HG03565 (cell line): ENCODE data around the gene TSPY1.
"Not testable (repeated sequence)": the region's sequence is repeated elsewhere in the genome, so short reads cannot be mapped to it uniquely, and the experiment has no call there.

Experiments
- ATAC-seq: cut with Tn5 transposase; IDR thresholded peaks from one replicate; pipeline ENCODE4 v1.9.1; 2021; ENCODE audit warnings: mild to moderate bottlenecking, moderate library complexity; ENCODE audit not compliant: unreplicated experiment

Gene TSPY1, protein sequence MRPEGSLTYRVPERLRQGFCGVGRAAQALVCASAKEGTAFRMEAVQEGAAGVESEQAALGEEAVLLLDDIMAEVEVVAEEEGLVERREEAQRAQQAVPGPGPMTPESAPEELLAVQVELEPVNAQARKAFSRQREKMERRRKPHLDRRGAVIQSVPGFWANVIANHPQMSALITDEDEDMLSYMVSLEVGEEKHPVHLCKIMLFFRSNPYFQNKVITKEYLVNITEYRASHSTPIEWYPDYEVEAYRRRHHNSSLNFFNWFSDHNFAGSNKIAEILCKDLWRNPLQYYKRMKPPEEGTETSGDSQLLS

GRCh38 chrY:9466655-9467054, at the start of gene TSPY1:
Gene TSPY1, plus strand, starts transcription at chrY:9466955. Its CDS starts 46 bp downstream, at chrY:9467001.
- ATAC-seq = not testable (repeated sequence)

GRCh38 chrY:9486967-9487366, 20.2 kb downstream of the TSPY1 start, which contains the start of gene TSPY9:
Gene TSPY9, plus strand, starts transcription at chrY:9487267. Its CDS starts 46 bp downstream, at chrY:9487313.
- not testable (repeated sequence) for ATAC-seq

DNA sequence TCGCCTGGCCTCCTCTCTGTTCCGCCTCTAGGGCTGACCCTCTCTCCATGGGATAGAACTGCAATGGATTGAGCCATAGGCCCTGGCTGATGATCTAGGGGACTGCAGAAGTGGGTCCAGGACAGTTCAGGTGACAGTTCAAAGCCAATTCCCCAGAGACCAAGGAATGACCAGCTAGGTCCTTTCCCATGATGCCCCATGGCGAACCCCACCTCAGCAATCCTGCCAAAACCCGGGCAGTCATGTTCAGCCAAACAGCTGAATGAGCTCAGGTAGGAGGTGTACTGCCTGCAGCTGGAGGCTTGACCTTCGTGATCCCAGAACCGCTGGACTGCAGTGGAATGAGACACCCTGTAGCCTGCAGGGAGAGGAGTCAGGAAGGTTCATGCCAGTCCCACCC, 37.6 kb downstream of the TSPY1 start:
- not testable (repeated sequence) for ATAC-seq

GRCh38 chrY:9516287-9516686, 49.5 kb downstream of the TSPY1 start:
- ATAC-seq = not testable (repeated sequence)
